Body of pancreas (tissue), 4 donors: ENCODE measurements around the gene CAMK2D.

Experiments used
- CTCF ChIP-seq, 7 experiments: fragments of 450-650 bp in 4 of 7; fragments of 200-600 bp in 3 of 7; sonication (generic) in 3 of 7; IDR thresholded peaks; one replicate each; pipeline ENCODE4 v1.5.1; 2016 to 2019; ENCODE audit warnings: antibody characterized with exemption in 7 of 7
- POLR2A ChIP-seq, 3 donors: fragments of 450-650 bp; IDR thresholded peaks; one replicate each; pipeline ENCODE4 v1.6.1; 2016; ENCODE audit warnings: antibody characterized with exemption in 3 of 3, mild to moderate bottlenecking in 2 of 3

- TF ChIP-seq CTCF (IDR thresholded peaks at IDR 0.05) (no peak), POLR2A (IDR thresholded peaks at IDR 0.05) (no peak)
Observed at GRCh38 chr4:113757486-113757885, 4.1 kb downstream of the CAMK2D start.
